ENCODE results near the gene NPM3. TPM values are rescaled to one million over a fixed set of nuclear protein-coding genes. Genes with fewer than 3 reads are reported as not detected.

Gene NPM3
- total RNA-seq, 2 donors from 2014 or later = 16.3 to 19.9 TPM

- no peak for ATAC-seq (ENCODE audit: insufficient number of reproducible peaks, low FRiP score, low read depth)
- Histone ChIP-seq H3K9me3 (no peaks in the 10 kb centered on the region), H3K4me3 (peak overlapping the region; percentile 71), H3K27ac (no peak overlapping the region), H3K27me3 (replicated peaks; ENCODE audit: insufficient read depth) (peaks cover 3% of the 10 kb centered on the region), H3K36me3 (peaks cover 4% of the 10 kb centered on the region), H3K4me1 (ENCODE audit: control insufficient read depth in 1 of 2, low read depth in 2 of 2) (peaks cover 18 to 53% of the 10 kb centered on the region in 2 donors)
- no peak for DNase-seq (ENCODE audit: low spot score)
- TF ChIP-seq CTCF (IDR thresholded peaks at IDR 0.05) = no peak
Measured at GRCh38 chr10:101780187-101780817, 2.9 kb downstream of the NPM3 start.

- Histone ChIP-seq H3K4me3 (peak overlapping the region; percentile 71), H3K27me3 (replicated peaks; ENCODE audit: insufficient read depth) (peaks cover 8% of the 10 kb centered on the region), H3K36me3 (no peaks in the 10 kb centered on the region), H3K9me3 (no peaks in the 10 kb centered on the region), H3K4me1 (ENCODE audit: control insufficient read depth in 1 of 2, low read depth in 2 of 2) (peaks cover 18 to 59% of the 10 kb centered on the region in 2 donors), H3K27ac (no peak overlapping the region)
- no peak for DNase-seq (ENCODE audit: low spot score)
- TF ChIP-seq CTCF (IDR thresholded peaks at IDR 0.05) = peak; percentile 86
- ATAC-seq (ENCODE audit: insufficient number of reproducible peaks, low FRiP score, low read depth) = peak; percentile 41
Measured at GRCh38 chr10:101779544-101780186, 3.6 kb downstream of the NPM3 start.

- no peak for TF ChIP-seq CTCF (IDR thresholded peaks at IDR 0.05)
- H3K9me3 ChIP-seq = no peaks in the 10 kb centered on the region
- peak overlapping the region; percentile 71 for H3K4me3 ChIP-seq
- DNase-seq (ENCODE audit: low spot score) (no peak), ATAC-seq (ENCODE audit: insufficient number of reproducible peaks, low FRiP score, low read depth) (no peak)
- peaks cover 8% of the 10 kb centered on the region for H3K27me3 ChIP-seq (replicated peaks; ENCODE audit: insufficient read depth)
- no peak overlapping the region for H3K27ac ChIP-seq
- H3K4me1 ChIP-seq (ENCODE audit: control insufficient read depth in 1 of 2, low read depth in 2 of 2) = peaks cover 18 to 55% of the 10 kb centered on the region in 2 donors
- no peaks in the 10 kb centered on the region for H3K36me3 ChIP-seq
Measured at GRCh38 chr10:101778781-101779543, 4.3 kb downstream of the NPM3 start.

- H3K27me3 ChIP-seq (replicated peaks; ENCODE audit: insufficient read depth) = peaks cover 8% of the 10 kb centered on the region
- H3K4me1 ChIP-seq (ENCODE audit: control insufficient read depth in 1 of 2, low read depth in 2 of 2) = peaks cover 13 to 48% of the 10 kb centered on the region in 2 donors
- no peak for DNase-seq (ENCODE audit: low spot score)
- no peaks in the 10 kb centered on the region for H3K9me3 ChIP-seq
- no peak overlapping the region for H3K4me3 ChIP-seq
- no peak overlapping the region for H3K27ac ChIP-seq
- no peaks in the 10 kb centered on the region for H3K36me3 ChIP-seq
- ATAC-seq (ENCODE audit: insufficient number of reproducible peaks, low FRiP score, low read depth) = no peak
- TF ChIP-seq CTCF (IDR thresholded peaks at IDR 0.05) = no peak
Measured at GRCh38 chr10:101778151-101778780, 5.0 kb downstream of the NPM3 start.
